IMR-90 (cell line): Measurements from ENCODE around the gene ZPBP2. TPM values are rescaled to one million over a fixed set of nuclear protein-coding genes. Genes with fewer than 3 reads are reported as not detected.

Experiments
- ATAC-seq: fragments of 200-7000 bp; cut with Tn5 transposase; 2 replicates; pipeline ENCODE4 v1.9.1; 2020; ENCODE audit warnings: low read depth, mild to moderate bottlenecking, moderate library complexity
- BruUV-seq: library from RNA; stranded (reverse); fragments of 400-500 nt; replicated peaks from 2 replicates; lab custom pipeline; 2021; lab: Mats Ljungman, UMichigan
- CTCF ChIA-PET: fragments of 300-600 bp; formaldehyde crosslinking; extraction: SDS; loops from one replicate; lab custom pipeline; 2021; ENCODE audit warnings: antibody characterized with exemption; lab: Yijun Ruan, JAX
- POLR2A ChIA-PET: fragments of 300-600 bp; sonication (Branson Sonifier 250); formaldehyde crosslinking; loops from one replicate; lab custom pipeline; 2022; ENCODE audit warnings: antibody characterized with exemption; ENCODE audit not compliant: unreplicated experiment; lab: Charles Lee
- DNase-seq: peaks from one replicate; pipeline ENCODE4 v3.0.0; 2013
- H2AFZ ChIP-seq: replicated peaks from 2 replicates; pipeline ENCODE3; 2013; ENCODE audit warnings: low read length, mild to moderate bottlenecking; ENCODE audit not compliant: poor library complexity
- H2AK5ac ChIP-seq: 2 replicates; pipeline ENCODE4 v1.6.1; 2013; ENCODE audit warnings: low read depth, low read length, inconsistent platforms
- H2AK9ac ChIP-seq: replicated peaks from 2 replicates; pipeline ENCODE3; 2013; ENCODE audit warnings: mild to moderate bottlenecking, low read depth, low read length, moderate library complexity; ENCODE audit not compliant: poor library complexity
- H2BK120ac ChIP-seq: 2 replicates; pipeline ENCODE4 v1.6.1; 2013; ENCODE audit warnings: low read depth, low read length, inconsistent platforms
- H2BK15ac ChIP-seq: 3 replicates; pipeline ENCODE4 v1.6.1; 2013; ENCODE audit warnings: low read depth, low read length, inconsistent platforms
- H2BK20ac ChIP-seq: 2 replicates; pipeline ENCODE4 v1.6.1; 2013; ENCODE audit warnings: low read depth, mild to moderate bottlenecking, inconsistent platforms, low read length, moderate library complexity
- H2BK5ac ChIP-seq: 2 replicates; pipeline ENCODE4 v1.6.1; 2013; ENCODE audit warnings: mild to moderate bottlenecking, low read depth, low read length, inconsistent platforms; ENCODE audit not compliant: poor library complexity, severe bottlenecking
- H3K14ac ChIP-seq: replicated peaks from 2 replicates; pipeline ENCODE4 v1.6.1; 2013; ENCODE audit warnings: low read depth, low read length, inconsistent platforms
- H3K18ac ChIP-seq: 2 replicates; pipeline ENCODE4 v1.6.1; 2013; ENCODE audit warnings: low read depth, low read length, control low read depth
- H3K23ac ChIP-seq: 2 replicates; pipeline ENCODE4 v1.6.1; 2013; ENCODE audit warnings: low read depth, low read length, inconsistent platforms
- H3K27ac ChIP-seq: 2 replicates; pipeline ENCODE4 v1.5.1; 2013; ENCODE audit warnings: mild to moderate bottlenecking, control low read depth, low read length; ENCODE audit not compliant: insufficient read depth
- H3K27me3 ChIP-seq: 2 replicates; pipeline ENCODE4 v1.6.1; 2013; ENCODE audit warnings: low read length; ENCODE audit not compliant: control insufficient read depth, insufficient read depth
- H3K36me3 ChIP-seq: 2 replicates; pipeline ENCODE4 v1.6.1; 2013; ENCODE audit warnings: low read length, mixed read lengths; ENCODE audit not compliant: control insufficient read depth, insufficient read depth
- H3K4ac ChIP-seq: 2 replicates; pipeline ENCODE4 v1.6.1; 2013; ENCODE audit warnings: low read depth, low read length, inconsistent platforms
- H3K4me1 ChIP-seq: 2 replicates; pipeline ENCODE4 v1.6.1; 2013; ENCODE audit warnings: low read length, mixed read lengths; ENCODE audit not compliant: control insufficient read depth, insufficient read depth
- H3K4me2 ChIP-seq: 2 replicates; pipeline ENCODE4 v1.6.1; 2013; ENCODE audit warnings: low read depth, mild to moderate bottlenecking, control low read depth, low read length, moderate library complexity
- H3K4me3 ChIP-seq: 2 replicates; pipeline ENCODE4 v1.5.1; 2013; ENCODE audit warnings: low read depth, mild to moderate bottlenecking, control low read depth, low read length, moderate library complexity; ENCODE audit not compliant: insufficient read depth
- H3K56ac ChIP-seq: 2 replicates; pipeline ENCODE4 v1.6.1; 2013; ENCODE audit warnings: low read length, inconsistent platforms; ENCODE audit not compliant: insufficient read depth; ENCODE audit errors: extremely low read depth
- H3K79me1 ChIP-seq, 2 experiments: 2 replicates each; pipeline ENCODE4 v1.6.1; 2013; ENCODE audit warnings: low read length in 2 of 2, inconsistent platforms in 1 of 2, low read depth in 1 of 2
- H3K9ac ChIP-seq: 2 replicates; pipeline ENCODE4 v1.6.1; 2013; ENCODE audit warnings: low read depth, low read length, control low read depth
- H3K9me1 ChIP-seq: 2 replicates; pipeline ENCODE4 v1.6.1; 2013; ENCODE audit warnings: low read length, inconsistent platforms; ENCODE audit not compliant: insufficient read depth
- H3K9me3 ChIP-seq: 2 replicates; pipeline ENCODE4 v1.6.1; 2013; ENCODE audit warnings: low read length; ENCODE audit not compliant: control insufficient read depth, insufficient read depth
- H4K20me1 ChIP-seq: 2 replicates; pipeline ENCODE4 v1.6.1; 2013; ENCODE audit warnings: low read length, inconsistent platforms; ENCODE audit not compliant: insufficient read depth
- H4K5ac ChIP-seq: 2 replicates; pipeline ENCODE4 v1.6.1; 2013; ENCODE audit warnings: mild to moderate bottlenecking, low read depth, low read length, control low read depth
- H4K8ac ChIP-seq, 2 experiments: 2 replicates each; pipeline ENCODE4 v1.6.1; 2013; ENCODE audit warnings: low read depth in 2 of 2, low read length in 2 of 2, control low read depth in 1 of 2, inconsistent platforms in 1 of 2
- H4K91ac ChIP-seq: 2 replicates; pipeline ENCODE4 v1.6.1; 2013; ENCODE audit warnings: low read depth, low read length, inconsistent platforms; ENCODE audit not compliant: insufficient read depth
- CTCF ChIP-seq: conservative IDR thresholded peaks from 2 replicates; pipeline ENCODE4 v1.5.1; 2012; ENCODE audit warnings: mild to moderate bottlenecking, low read depth, low read length, improper control_type of control experiment
- NFE2L2 ChIP-seq: fragments of 150-350 bp; IDR thresholded peaks from 2 replicates; pipeline ENCODE4 v1.6.1; 2016; ENCODE audit warnings: low read depth, mild to moderate bottlenecking, low read length
- POLR2A ChIP-seq: IDR thresholded peaks from 2 replicates; pipeline ENCODE4 v1.6.1; 2012; ENCODE audit warnings: mild to moderate bottlenecking, low read depth, low read length
- RCOR1 ChIP-seq: IDR thresholded peaks from 2 replicates; pipeline ENCODE4 v1.6.1; 2012; ENCODE audit warnings: mild to moderate bottlenecking, low read length, improper control_type of control experiment; ENCODE audit not compliant: insufficient replicate concordance
- RFX5 ChIP-seq: IDR thresholded peaks from 2 replicates; pipeline ENCODE4 v1.8.0; 2012; ENCODE audit warnings: low read depth, mild to moderate bottlenecking, low read length, moderate library complexity
- WGBS, 2 experiments: methylation state at CpG; one replicate each; pipeline versions ENCODE4 v1.1.5 to v1.1.7; 2013; ENCODE audit warnings: missing lambda C conversion rate in 2 of 2; ENCODE audit not compliant: insufficient read length in 1 of 2; ENCODE audit errors: extremely low coverage in 2 of 2; 5-methylcytosine and 5-hydroxymethylcytosine counted together
- dilution Hi-C: fragments of 300-500 bp; cut with HindIII; formaldehyde crosslinking; loops from one replicate; pipeline ENCODE4 v1.14.3; 2018; ENCODE audit warnings: low sequenced_read_pairs; ENCODE audit not compliant: unreplicated experiment
- in situ Hi-C: fragments of 300-500 bp; cut with MboI; formaldehyde crosslinking; loops from 3 replicates; pipeline ENCODE4 v1.14.3; 2019; ENCODE audit warnings: low sequenced_read_pairs, inconsistent platforms, mixed read lengths
- intact Hi-C: fragments of 100-400 bp; cut with micrococcal nuclease; formaldehyde crosslinking; loops from 2 replicates; pipeline ENCODE4 v1.10.0; 2022
- polyA plus RNA-seq, 3 experiments: library from polyadenylated mRNA; depleted of rRNA; stranded (reverse); fragments of >200 nt; gene quantifications; 2 replicates each; pipeline ENCODE4 v1.2.3, GENCODE V29; 2012; ENCODE audit warnings: low replicate concordance in 1 of 3
- total RNA-seq: library from RNA; depleted of rRNA; stranded (reverse); fragments of >200 nt; gene quantifications from 2 replicates; pipeline ENCODE4 v1.2.3, GENCODE V29; 2012

The ZPBP2 gene
- total and polyA plus RNA-seq, 2 of the 4 experiments (the other 2 are of a cell fraction), result not detected

- ATAC-seq (no peak), DNase-seq (no peak)
- ChIA-PET POLR2A (no interaction called here), CTCF (no interaction called here)
- H4K5ac ChIP-seq, result no peak overlapping the region
- H3K18ac ChIP-seq, result no peak overlapping the region
- TF ChIP-seq POLR2A (no peak), RFX5 (no peak), RCOR1 (no peak), CTCF (no peak), NFE2L2 (no peak)
- no peaks in the 10 kb centered on the region for H3K4me1 ChIP-seq
- H3K14ac ChIP-seq, result no peak overlapping the region
- H3K9me3 ChIP-seq, result no peaks in the 10 kb centered on the region
- no peak overlapping the region for H2BK5ac ChIP-seq
- H3K4ac ChIP-seq, result no peak overlapping the region
- BruUV-seq, result no TSS peak
- H2BK15ac ChIP-seq, result no peak overlapping the region
- no peak overlapping the region for H3K27ac ChIP-seq
- no peaks in the 10 kb centered on the region for H3K79me1 ChIP-seq
- no peak overlapping the region for H3K9ac ChIP-seq
- in situ Hi-C loops, result no loop called here
- no peak overlapping the region for H3K4me2 ChIP-seq
- H3K4me3 ChIP-seq, result no peak overlapping the region
- peaks cover 4% of the 10 kb centered on the region for H3K36me3 ChIP-seq
- no peak overlapping the region for H4K8ac ChIP-seq
- H2AK9ac ChIP-seq, result no peak overlapping the region
- H4K91ac ChIP-seq, result no peak overlapping the region
- 25% methylated on average over 1 of the region's 3 CpGs; no CpG with 5 or more reads in 1 of the 2 experiments for WGBS, 2 experiments
- no peaks in the 10 kb centered on the region for H4K20me1 ChIP-seq
- no peak overlapping the region for H3K23ac ChIP-seq
- intact Hi-C loops, result no loop called here
- H3K56ac ChIP-seq, result no peak overlapping the region
- no peak overlapping the region for H2BK20ac ChIP-seq
- no peak overlapping the region for H2BK120ac ChIP-seq
- H3K9me1 ChIP-seq, result no peaks in the 10 kb centered on the region
- H2AFZ ChIP-seq, result no peak overlapping the region
- H2AK5ac ChIP-seq, result no peak overlapping the region
- dilution Hi-C loops, result no loop called here
- no peaks in the 10 kb centered on the region for H3K27me3 ChIP-seq
These were observed 36.9 kb downstream of the ZPBP2 start for GRCh38 chr17:39904990-39905288.
